Stimulated activated CD4-positive, alpha-beta T cell treated with anti-CD3 and anti-CD28 coated beads, TNF-alpha, amount 100 ng/mL, for 1 hour (primary cell): Measurements from ENCODE around the gene TUBGCP2.

Experiments
- DNase-seq, 3 donors: peaks; one replicate each; pipeline ENCODE4 v3.0.0-alpha.2; 2020; ENCODE audit warnings: low read depth in 3 of 3, low spot score in 1 of 3

TUBGCP2 gene

GRCh38 chr10:133280391-133281059 lies 28.1 kb downstream of the TUBGCP2 start:
- no peak for DNase-seq

GRCh38 chr10:133279326-133280226 lies 29.1 kb downstream of the TUBGCP2 start:
- DNase-seq: no peak

GRCh38 chr10:133278577-133279265 lies 30.0 kb downstream of the TUBGCP2 start:
- no peak for DNase-seq

GRCh38 chr10:133277993-133278576 lies 30.6 kb downstream of the TUBGCP2 start:
- DNase-seq: no peak

GRCh38 chr10:133277277-133277992 lies 31.2 kb downstream of the TUBGCP2 start:
- no peak for DNase-seq

GRCh38 chr10:133276435-133277201 lies 32.1 kb downstream of the TUBGCP2 start, which contains the start of gene ADAM8:
TSS of gene ADAM8 (minus strand) at chr10:133276868. CDS start at chr10:133276817, 51 bp downstream.
- DNase-seq: peak in 1 of 3 donors; percentile 56

GRCh38 chr10:133276100-133276434 lies 32.6 kb downstream of the TUBGCP2 start:
- no peak for DNase-seq

- DNase-seq: no peak
Measured at GRCh38 chr10:133275684-133276092, 33.0 kb downstream of the TUBGCP2 start.

GRCh38 chr10:133274751-133275683 lies 33.7 kb downstream of the TUBGCP2 start:
- peak; percentile 59 to 67 (median 66) for DNase-seq

GRCh38 chr10:133273534-133274143 lies 35.0 kb downstream of the TUBGCP2 start:
- DNase-seq: no peak

- no peak for DNase-seq
Measured at GRCh38 chr10:133272964-133273420, 35.7 kb downstream of the TUBGCP2 start.

GRCh38 chr10:133272301-133272963 lies 36.2 kb downstream of the TUBGCP2 start:
- DNase-seq: no peak

GRCh38 chr10:133271521-133272300 lies 37.0 kb downstream of the TUBGCP2 start:
- no peak for DNase-seq

- no peak for DNase-seq
Measured at GRCh38 chr10:133270773-133271297, 37.8 kb downstream of the TUBGCP2 start.

GRCh38 chr10:133270204-133270603 lies 38.5 kb downstream of the TUBGCP2 start:
- DNase-seq: no peak

- no peak for DNase-seq
Measured at GRCh38 chr10:133269367-133269766, 39.3 kb downstream of the TUBGCP2 start.

- no peak for DNase-seq
Measured at GRCh38 chr10:133268532-133268931, 40.1 kb downstream of the TUBGCP2 start.
